ENCODE measurements around the gene TBRG1.

DNA sequence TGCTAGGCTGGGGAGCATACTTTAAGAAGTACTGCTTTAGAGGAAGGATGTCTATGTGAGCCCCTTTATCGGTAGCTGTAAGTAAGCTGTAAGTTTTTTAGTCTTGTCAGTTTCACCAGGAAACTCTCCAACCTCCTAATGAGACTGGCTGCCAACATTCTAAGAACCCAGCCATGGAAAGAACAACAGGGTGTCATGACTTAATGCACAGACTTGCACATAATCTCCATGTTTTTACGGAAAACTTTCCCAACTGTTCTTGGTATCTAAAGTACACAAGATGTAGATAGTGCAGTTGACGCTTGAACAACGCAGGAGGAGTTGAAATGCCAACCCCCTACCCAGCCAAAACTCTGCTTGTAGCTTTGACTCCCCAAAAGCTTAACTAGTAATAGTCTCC is 43.9 kb upstream of the TBRG1 start:
- TF ChIP-seq CTCF (IDR thresholded peaks at IDR 0.05) (no peak), POLR2A (IDR thresholded peaks at IDR 0.05) (no peak)
